ENCODE data around the gene MIA. TPM values are rescaled to one million over a fixed set of nuclear protein-coding genes. Genes with fewer than 3 reads are reported as not detected.

The MIA gene
- total and polyA plus RNA-seq, 2 of the 8 experiments (the other 6 are each of a cell fraction or from before 2014, with no cell fraction given), result not detected

DNA sequence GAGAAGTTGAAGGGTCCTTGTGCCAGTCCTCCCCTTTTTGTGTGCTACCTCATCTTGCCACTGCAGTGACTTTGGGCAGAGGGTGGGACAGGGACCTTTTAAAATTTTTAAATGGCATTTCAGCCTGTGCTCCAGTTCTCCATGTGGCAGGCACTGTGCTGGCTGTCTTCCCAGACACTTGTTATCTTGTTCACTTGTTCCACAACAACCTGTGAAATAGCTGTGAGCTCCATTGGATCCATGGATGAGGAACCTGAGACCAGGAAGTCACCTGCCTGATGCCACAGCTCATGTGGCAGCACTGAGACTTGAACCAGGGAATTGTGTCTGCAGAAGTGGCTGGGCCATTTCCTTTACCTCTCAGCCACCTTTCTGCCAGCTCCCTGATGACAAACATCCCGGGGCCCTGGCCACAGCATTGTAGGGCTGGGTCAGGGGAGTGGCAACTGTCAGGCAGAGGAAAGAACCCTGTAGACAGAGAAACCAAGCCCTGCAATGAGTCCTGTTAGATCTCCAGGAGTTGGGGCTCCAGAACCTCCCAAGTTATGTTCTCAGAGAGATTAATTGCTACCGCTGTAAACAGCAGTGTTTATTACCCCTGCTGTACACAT lies 30.0 kb downstream of the MIA start:
- Histone ChIP-seq H4K20me1 (replicated peaks in 1 of 2; ENCODE audit: control insufficient read depth in 1 of 2, insufficient read depth in 2 of 2, low read length in 2 of 2) (peaks cover 47 to 70% of the 10 kb centered on the region in 2 experiments), H2BK120ac (replicated peaks; ENCODE audit: low read depth, low read length) (no peak overlapping the region), H4K5ac (ENCODE audit: insufficient read length, low read depth, low read length) (no peak overlapping the region), H3K14ac (ENCODE audit: insufficient read length) (no peak overlapping the region), H2BK12ac (ENCODE audit: low read depth, low read length) (no peak overlapping the region), H3K23ac (ENCODE audit: insufficient read length) (no peak overlapping the region), H2AK5ac (ENCODE audit: low read depth, low read length) (no peak overlapping the region), H2BK15ac (ENCODE audit: low read length) (no peak overlapping the region), H4K91ac (replicated peaks; ENCODE audit: insufficient read length, low read length) (no peak overlapping the region), H3K27ac (ENCODE audit: low read depth, low read length) (no peak overlapping the region), H3K9ac (replicated peaks in 1 of 4; ENCODE audit: extremely low read depth in 1 of 4, low read depth in 3 of 4, low read length in 3 of 4) (no peak overlapping the region; a peak in 2 of 7 replicates), H3K4me3 (ENCODE audit: extremely low read depth in 1 of 4, insufficient read depth in 2 of 4, low read depth in 3 of 4, low read length in 4 of 4) (no peak overlapping the region), H3K23me2 (ENCODE audit: low read depth, low read length) (peaks cover 4% of the 10 kb centered on the region; the same call in 1 of the 2 replicates), H3K4me2 (ENCODE audit: insufficient read depth in 1 of 2, low read depth in 2 of 2, low read length in 2 of 2) (no peak overlapping the region; a peak in 1 of 4 replicates), H2BK20ac (ENCODE audit: low read length) (no peak overlapping the region), H3K79me1 (ENCODE audit: low read depth, low read length) (peaks cover 37% of the 10 kb centered on the region), H3K4me1 (replicated peaks in 1 of 4; ENCODE audit: control insufficient read depth in 3 of 4, insufficient read depth in 4 of 4, low read length in 3 of 4) (peaks cover 3 to 60% (median 33%) of the 10 kb centered on the region in 4 experiments), H2AFZ (ENCODE audit: low read length) (no peak overlapping the region), H3K4ac (replicated peaks; ENCODE audit: insufficient read length, low read depth, low read length) (no peak overlapping the region), H4K8ac (ENCODE audit: extremely low read depth, insufficient read depth, low read length) (no peak overlapping the region), H3K36me3 (ENCODE audit: control insufficient read depth in 2 of 4, insufficient read depth in 4 of 4, low read length in 3 of 4) (peaks cover 6 to 53% (median 19%) of the 10 kb centered on the region in 4 experiments; a peak in 7 of 8 replicates), H3K27me3 (replicated peaks in 1 of 4; ENCODE audit: control insufficient read depth in 3 of 4, extremely low read depth in 1 of 4, insufficient read depth in 3 of 4, low read length in 3 of 4) (no peaks in the 10 kb centered on the region), H2BK5ac (ENCODE audit: low read depth, low read length) (0 out of 2 replicates have a peak overlapping the region, but pooled peaks have one; percentile 35), H3K79me2 (ENCODE audit: control insufficient read depth in 1 of 2, insufficient read depth in 2 of 2, low read length in 2 of 2) (peaks cover 11 to 70% of the 10 kb centered on the region in 2 experiments), H3K56ac (replicated peaks; ENCODE audit: insufficient read length, low read depth, low read length) (no peak overlapping the region), H3K9me3 (ENCODE audit: insufficient read depth in 2 of 2, low read depth in 1 of 2, low read length in 1 of 2) (no peaks in the 10 kb centered on the region), H3K18ac (ENCODE audit: extremely low read depth, low read length) (no peak overlapping the region)
- ChIA-PET POLR2A (ENCODE audit: partially characterized antibody) (interaction anchor here (0.7 to 15.7 kb wide), 11 partner anchors 9 to 334 kb away, joined by 3 to 241 read pairs (median 8); partner anchors contain the start of genes ACTMAP, COQ8B, ITPKC and MIA), CTCF (ENCODE audit: partially characterized antibody) (interaction anchor here (0.7 to 4.4 kb wide), 11 partner anchors 10 to 143 kb away, joined by 3 to 26 read pairs (median 4); partner anchors contain the start of genes COQ8B, ITPKC and RAB4B)
- FAIRE-seq (no peak), DNase-seq (ENCODE audit: low read depth in 1 of 2, low spot score in 2 of 2) (no peak)
- TF ChIP-seq CTBP2 (IDR thresholded peaks at IDR 0.05; ENCODE audit: borderline replicate concordance, insufficient read depth, insufficient read length, low read length) (no peak), RAD21 (IDR thresholded peaks at IDR 0.05 in 1 of 2, conservative IDR thresholded peaks at IDR 0.05 in 1 of 2; ENCODE audit: low read depth in 2 of 2, low read length in 2 of 2) (no peak), GTF2F1 (IDR thresholded peaks at IDR 0.05; ENCODE audit: borderline replicate concordance, low read depth, low read length) (no peak), FOSL1 (IDR thresholded peaks at IDR 0.05; ENCODE audit: insufficient read depth, low read depth, low read length) (no peak), EGR1 (IDR thresholded peaks at IDR 0.05; ENCODE audit: borderline replicate concordance, low read depth, low read length) (no peak), RBBP5 (IDR thresholded peaks at IDR 0.05; ENCODE audit: borderline replicate concordance, low read depth, low read length) (no peak), SIX5 (IDR thresholded peaks at IDR 0.05; ENCODE audit: low read depth, low read length) (no peak)
- TF ChIP-seq, protein P1, sequence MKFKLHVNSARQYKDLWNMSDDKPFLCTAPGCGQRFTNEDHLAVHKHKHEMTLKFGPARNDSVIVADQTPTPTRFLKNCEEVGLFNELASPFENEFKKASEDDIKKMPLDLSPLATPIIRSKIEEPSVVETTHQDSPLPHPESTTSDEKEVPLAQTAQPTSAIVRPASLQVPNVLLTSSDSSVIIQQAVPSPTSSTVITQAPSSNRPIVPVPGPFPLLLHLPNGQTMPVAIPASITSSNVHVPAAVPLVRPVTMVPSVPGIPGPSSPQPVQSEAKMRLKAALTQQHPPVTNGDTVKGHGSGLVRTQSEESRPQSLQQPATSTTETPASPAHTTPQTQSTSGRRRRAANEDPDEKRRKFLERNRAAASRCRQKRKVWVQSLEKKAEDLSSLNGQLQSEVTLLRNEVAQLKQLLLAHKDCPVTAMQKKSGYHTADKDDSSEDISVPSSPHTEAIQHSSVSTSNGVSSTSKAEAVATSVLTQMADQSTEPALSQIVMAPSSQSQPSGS (IDR thresholded peaks at IDR 0.05; ENCODE audit: low read length), result no peak
- 97% methylated on average over 2 of the region's 2 CpGs; no CpG with 5 or more reads in 1 of the 2 experiments for WGBS, 2 experiments (ENCODE audit: extremely low coverage in 1 of 2, insufficient coverage in 1 of 2, insufficient read length in 1 of 2, insufficient replicate concordance in 2 of 2, low coverage in 1 of 2, low lambda C conversion rate in 2 of 2, missing lambda C conversion rate in 1 of 2)

Data from H1 (cell line).